ENCODE data around the gene GNG2. TPM values are rescaled to one million over a fixed set of nuclear protein-coding genes. Genes with fewer than 3 reads are reported as not detected.

The GNG2 gene
- total and polyA plus RNA-seq, 4 donors = 102 to 347 (median 229) TPM

GRCh38 chr14:51967521-51967920 is 107.1 kb downstream of the GNG2 start:
- H3K4me1 ChIP-seq (ENCODE audit: control insufficient read depth, insufficient read depth, low read length) = peaks cover 10% of the 10 kb centered on the region
- 100% methylated on average over 1 of the region's 2 CpGs for WGBS (ENCODE audit: insufficient coverage)
- DNase-seq (ENCODE audit: low read depth in 4 of 6, low spot score in 6 of 6) = no peak
- no peak overlapping the region for H3K27ac ChIP-seq (ENCODE audit: low read depth, low read length)
- no peak overlapping the region for H3K4me3 ChIP-seq (ENCODE audit: low read depth, low read length)
- H3K36me3 ChIP-seq (ENCODE audit: control insufficient read depth, insufficient read depth, low read length) = no peaks in the 10 kb centered on the region
- H3K27me3 ChIP-seq (ENCODE audit: control insufficient read depth, insufficient read depth, low read length) = no peaks in the 10 kb centered on the region
- no peaks in the 10 kb centered on the region for H3K9me3 ChIP-seq (ENCODE audit: control insufficient read depth, insufficient read depth, low read length)

DNA sequence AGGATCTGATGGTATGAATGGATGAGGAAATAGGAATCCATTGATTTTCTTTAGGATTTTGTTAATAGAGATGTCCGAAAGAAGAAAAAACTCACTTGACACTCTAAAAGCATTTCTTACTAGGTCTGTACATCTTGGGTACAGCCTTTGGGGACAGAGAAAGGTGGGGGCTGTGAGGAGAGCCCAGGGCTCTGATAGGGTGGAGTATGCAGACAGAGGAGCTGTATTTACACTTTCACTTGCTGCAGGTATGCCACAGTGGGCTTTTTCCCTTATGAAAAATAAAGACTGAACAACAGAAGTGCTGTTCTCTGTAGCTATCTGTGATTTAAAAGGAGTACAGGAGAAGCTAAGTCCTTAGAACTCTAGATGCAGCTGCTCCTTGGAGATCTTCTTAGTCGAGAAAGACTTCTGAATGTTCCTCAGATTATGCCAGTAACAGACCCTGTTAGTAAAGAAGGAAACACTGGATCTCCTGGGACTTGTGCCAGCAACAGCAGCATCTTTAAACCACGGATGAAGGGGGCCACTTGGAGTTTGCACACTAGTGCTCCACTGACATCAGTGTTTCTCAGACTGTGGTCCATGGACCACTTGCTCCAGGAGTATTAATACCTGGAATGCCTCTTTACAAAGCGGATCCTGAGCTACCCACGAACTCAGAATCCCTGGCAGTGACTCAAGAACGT is 109.6 kb downstream of the GNG2 start:
- Histone ChIP-seq H3K27ac (ENCODE audit: low read depth, low read length) (peak overlapping the region; percentile 65), H3K27me3 (ENCODE audit: control insufficient read depth, insufficient read depth, low read length) (no peaks in the 10 kb centered on the region), H3K4me1 (ENCODE audit: control insufficient read depth, insufficient read depth, low read length) (peaks cover 10% of the 10 kb centered on the region), H3K4me3 (ENCODE audit: low read depth, low read length) (no peak overlapping the region), H3K9me3 (ENCODE audit: control insufficient read depth, insufficient read depth, low read length) (no peaks in the 10 kb centered on the region), H3K36me3 (ENCODE audit: control insufficient read depth, insufficient read depth, low read length) (no peaks in the 10 kb centered on the region)
- 55% methylated on average over 5 of the region's 6 CpGs for WGBS (ENCODE audit: insufficient coverage)
- peak in 2 of 6 donors; percentile 30 to 32 for DNase-seq (ENCODE audit: low read depth in 4 of 6, low spot score in 6 of 6)

GRCh38 chr14:51972566-51972965 is 112.2 kb downstream of the GNG2 start:
- H3K27ac ChIP-seq (ENCODE audit: low read depth, low read length) = no peak overlapping the region

DNA sequence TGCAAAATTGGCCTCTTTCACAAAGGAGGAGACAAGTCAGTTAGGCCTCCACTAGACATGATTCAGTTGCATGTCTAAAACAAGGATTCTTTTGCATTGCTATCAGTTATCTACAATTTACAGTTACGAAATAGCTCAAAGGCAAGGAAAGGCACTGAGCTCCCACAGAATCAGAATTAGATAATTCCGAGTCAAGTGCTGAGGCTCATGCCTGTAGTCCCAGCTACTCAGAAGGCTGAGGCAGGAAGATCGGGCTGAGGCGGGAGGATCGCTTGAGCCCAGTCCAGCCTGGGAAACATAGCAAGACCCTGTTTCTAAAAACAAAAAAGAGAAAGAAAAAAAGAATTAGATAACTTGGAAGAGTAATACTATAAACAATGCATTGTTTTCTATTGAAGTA is 116.7 kb downstream of the GNG2 start:
- no peak for DNase-seq (ENCODE audit: low read depth in 4 of 6, low spot score in 6 of 6)
- Histone ChIP-seq H3K9me3 (ENCODE audit: control insufficient read depth, insufficient read depth, low read length) (no peaks in the 10 kb centered on the region), H3K27ac (ENCODE audit: low read depth, low read length) (no peak overlapping the region), H3K4me1 (ENCODE audit: control insufficient read depth, insufficient read depth, low read length) (no peaks in the 10 kb centered on the region), H3K36me3 (ENCODE audit: control insufficient read depth, insufficient read depth, low read length) (no peaks in the 10 kb centered on the region), H3K27me3 (ENCODE audit: control insufficient read depth, insufficient read depth, low read length) (no peaks in the 10 kb centered on the region), H3K4me3 (ENCODE audit: low read depth, low read length) (no peak overlapping the region)
- 84% methylated on average over 2 of the region's 5 CpGs for WGBS (ENCODE audit: insufficient coverage)

More at GRCh38 chr14:51972566-51972965, 112.2 kb downstream of the GNG2 start:
- 97% methylated on average over 6 of the region's 7 CpGs for WGBS (ENCODE audit: insufficient coverage)
- Histone ChIP-seq H3K4me1 (ENCODE audit: control insufficient read depth, insufficient read depth, low read length) (peaks cover 10% of the 10 kb centered on the region), H3K9me3 (ENCODE audit: control insufficient read depth, insufficient read depth, low read length) (no peaks in the 10 kb centered on the region), H3K4me3 (ENCODE audit: low read depth, low read length) (no peak overlapping the region), H3K36me3 (ENCODE audit: control insufficient read depth, insufficient read depth, low read length) (no peaks in the 10 kb centered on the region), H3K27me3 (ENCODE audit: control insufficient read depth, insufficient read depth, low read length) (no peaks in the 10 kb centered on the region)
- DNase-seq (ENCODE audit: low read depth in 4 of 6, low spot score in 6 of 6) = no peak

GRCh38 chr14:51978681-51979085 is 118.3 kb downstream of the GNG2 start:
- DNase-seq (ENCODE audit: low read depth in 4 of 6, low spot score in 6 of 6) = no peak
- Histone ChIP-seq H3K27ac (ENCODE audit: low read depth, low read length) (no peak overlapping the region), H3K27me3 (ENCODE audit: control insufficient read depth, insufficient read depth, low read length) (no peaks in the 10 kb centered on the region), H3K36me3 (ENCODE audit: control insufficient read depth, insufficient read depth, low read length) (no peaks in the 10 kb centered on the region), H3K4me3 (ENCODE audit: low read depth, low read length) (no peak overlapping the region), H3K9me3 (ENCODE audit: control insufficient read depth, insufficient read depth, low read length) (no peaks in the 10 kb centered on the region), H3K4me1 (ENCODE audit: control insufficient read depth, insufficient read depth, low read length) (no peaks in the 10 kb centered on the region)
- WGBS (ENCODE audit: insufficient coverage) = 20% methylated on average over 1 of the region's 2 CpGs

DNA sequence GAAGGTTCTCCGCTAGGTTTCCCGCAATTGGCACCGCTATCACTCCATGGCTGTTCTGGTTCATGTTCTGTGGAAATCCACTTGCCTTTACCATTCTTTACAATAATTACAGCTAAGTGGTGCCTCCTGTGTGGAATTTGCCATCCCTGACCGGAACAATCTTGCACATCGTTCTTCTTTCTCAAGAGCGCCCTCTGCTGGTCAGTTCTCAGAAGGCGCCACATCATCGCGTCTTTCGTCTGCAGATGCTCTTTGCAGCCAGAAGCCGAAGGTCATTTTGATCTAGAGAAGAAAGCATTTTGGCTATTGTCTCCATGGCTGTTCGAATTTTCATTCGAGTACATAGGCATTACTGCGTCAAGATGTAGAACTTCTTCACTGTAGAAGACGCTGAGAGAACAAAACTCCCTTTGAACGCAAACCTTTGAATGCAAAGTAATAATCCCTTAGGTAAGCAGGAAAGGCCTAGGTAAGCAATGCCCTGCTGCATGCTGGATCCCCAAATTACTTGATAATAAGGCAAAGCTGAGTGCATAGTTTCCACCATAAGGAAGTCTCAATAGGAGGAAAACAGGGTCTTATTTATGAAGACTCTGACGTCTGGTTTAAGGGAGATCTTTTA is 118.8 kb downstream of the GNG2 start:
- Histone ChIP-seq H3K9me3 (ENCODE audit: control insufficient read depth, insufficient read depth, low read length) (no peaks in the 10 kb centered on the region), H3K4me1 (ENCODE audit: control insufficient read depth, insufficient read depth, low read length) (no peaks in the 10 kb centered on the region), H3K27ac (ENCODE audit: low read depth, low read length) (no peak overlapping the region), H3K36me3 (ENCODE audit: control insufficient read depth, insufficient read depth, low read length) (no peaks in the 10 kb centered on the region), H3K4me3 (ENCODE audit: low read depth, low read length) (no peak overlapping the region), H3K27me3 (ENCODE audit: control insufficient read depth, insufficient read depth, low read length) (no peaks in the 10 kb centered on the region)
- DNase-seq (ENCODE audit: low read depth in 4 of 6, low spot score in 6 of 6) = peak; percentile 81 to 96 (median 85)
- 14% methylated on average over 15 of the region's 17 CpGs for WGBS (ENCODE audit: insufficient coverage)

DNA sequence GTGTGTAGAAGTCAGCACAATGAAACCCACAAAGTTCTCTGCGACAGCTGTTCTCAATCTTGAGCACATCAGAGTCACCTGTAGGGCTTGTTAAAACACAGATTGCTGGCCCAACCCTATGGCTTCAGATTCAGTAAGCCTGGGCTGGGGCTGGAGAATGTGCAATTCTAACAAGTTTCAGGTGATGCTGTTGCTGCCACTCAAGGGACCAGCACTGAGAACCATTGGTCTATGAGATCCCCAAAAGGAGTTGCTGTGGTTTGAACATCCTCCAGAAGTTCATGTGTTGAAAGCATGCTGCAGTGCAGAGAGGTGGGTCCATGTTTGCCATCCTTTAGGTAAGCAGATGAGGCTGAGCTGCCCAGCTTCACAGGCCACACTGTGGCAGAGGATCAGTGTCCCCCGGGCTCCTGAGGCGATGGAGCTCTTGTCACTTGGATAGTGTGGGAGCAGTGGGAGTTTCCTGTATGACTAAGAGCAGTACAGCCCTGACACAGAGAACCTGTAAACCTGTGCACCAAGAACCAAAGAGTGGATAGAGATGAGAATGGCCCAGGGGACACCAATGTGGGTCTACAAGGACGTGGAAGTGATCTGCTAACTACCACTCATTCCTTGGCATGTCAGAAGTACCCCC is 120.9 kb downstream of the GNG2 start:
- Histone ChIP-seq H3K27me3 (ENCODE audit: control insufficient read depth, insufficient read depth, low read length) (no peaks in the 10 kb centered on the region), H3K4me1 (ENCODE audit: control insufficient read depth, insufficient read depth, low read length) (no peaks in the 10 kb centered on the region), H3K4me3 (ENCODE audit: low read depth, low read length) (no peak overlapping the region), H3K36me3 (ENCODE audit: control insufficient read depth, insufficient read depth, low read length) (no peaks in the 10 kb centered on the region), H3K9me3 (ENCODE audit: control insufficient read depth, insufficient read depth, low read length) (no peaks in the 10 kb centered on the region), H3K27ac (ENCODE audit: low read depth, low read length) (no peak overlapping the region)
- no peak for DNase-seq (ENCODE audit: low read depth in 4 of 6, low spot score in 6 of 6)
- 98% methylated on average over 3 of the region's 4 CpGs for WGBS (ENCODE audit: insufficient coverage)

DNA sequence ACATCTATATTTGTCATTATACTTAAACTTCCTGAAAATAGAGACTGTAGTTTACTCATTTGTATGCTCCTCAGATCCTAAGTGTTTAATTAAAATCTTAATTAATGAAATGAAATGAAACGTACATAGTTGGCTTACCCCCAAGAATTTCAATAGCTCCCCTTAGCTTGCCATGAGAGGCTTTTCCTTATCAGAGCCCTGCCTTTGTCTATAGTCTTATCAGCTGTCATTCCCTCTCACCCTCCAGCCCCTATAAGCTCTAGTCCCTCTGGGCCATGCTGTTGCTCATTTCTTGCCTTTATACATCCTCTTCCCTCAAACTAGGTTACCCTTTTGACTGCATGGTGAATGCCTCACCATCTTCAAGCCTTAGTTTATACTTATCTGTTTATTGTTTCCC is 127.8 kb downstream of the GNG2 start:
- peaks cover 3% of the 10 kb centered on the region for H3K36me3 ChIP-seq (ENCODE audit: control insufficient read depth, insufficient read depth, low read length)
- peaks cover 4% of the 10 kb centered on the region for H3K4me1 ChIP-seq (ENCODE audit: control insufficient read depth, insufficient read depth, low read length)
- no peaks in the 10 kb centered on the region for H3K9me3 ChIP-seq (ENCODE audit: control insufficient read depth, insufficient read depth, low read length)
- WGBS (ENCODE audit: insufficient coverage) = no CpG with 5 or more reads among the region's 1 CpG
- no peak for DNase-seq (ENCODE audit: low read depth in 4 of 6, low spot score in 6 of 6)
- H3K4me3 ChIP-seq (ENCODE audit: low read depth, low read length) = no peak overlapping the region
- H3K27ac ChIP-seq (ENCODE audit: low read depth, low read length) = no peak overlapping the region
- H3K27me3 ChIP-seq (ENCODE audit: control insufficient read depth, insufficient read depth, low read length) = no peaks in the 10 kb centered on the region

GRCh38 chr14:51989293-51990234 is 129.2 kb downstream of the GNG2 start, which contains the start of gene RTRAF:
TSS of gene RTRAF (plus strand) at chr14:51989546. CDS start at chr14:51989640, 94 bp downstream.
- Histone ChIP-seq H3K27ac (ENCODE audit: low read depth, low read length) (peak within 1 kb of the TSS; percentile 79), H3K27me3 (ENCODE audit: control insufficient read depth, insufficient read depth, low read length) (no peaks in the 10 kb centered on the region), H3K36me3 (ENCODE audit: control insufficient read depth, insufficient read depth, low read length) (peaks cover 3% of the 10 kb centered on the region), H3K9me3 (ENCODE audit: control insufficient read depth, insufficient read depth, low read length) (no peaks in the 10 kb centered on the region), H3K4me3 (ENCODE audit: low read depth, low read length) (peak within 1 kb of the TSS; percentile 86), H3K4me1 (ENCODE audit: control insufficient read depth, insufficient read depth, low read length) (peaks cover 4% of the 10 kb centered on the region)
- DNase-seq (ENCODE audit: low read depth in 4 of 6, low spot score in 6 of 6) = peak; percentile 75 to 98 (median 86)
- under 1% methylated on average over 69 of the region's 72 CpGs for WGBS (ENCODE audit: insufficient coverage)

Measured in spinal cord (tissue), 10 donors.